Activated naive CD4-positive, alpha-beta T cell treated with Interleukin-2 at 50 U/mL for 16 hours (primary cell): Measurements from ENCODE around the gene RARS2.
A peak's percentile ranks its signal among the peaks of the same experiment; 100 is the strongest.
"Not testable (repeated sequence)": the region's sequence is repeated elsewhere in the genome, so short reads cannot be mapped to it uniquely, and the experiment has no call there.

Source experiments
- DNase-seq: peaks from one replicate; pipeline ENCODE4 v3.0.0-alpha.2; 2020

The RARS2 gene

DNA sequence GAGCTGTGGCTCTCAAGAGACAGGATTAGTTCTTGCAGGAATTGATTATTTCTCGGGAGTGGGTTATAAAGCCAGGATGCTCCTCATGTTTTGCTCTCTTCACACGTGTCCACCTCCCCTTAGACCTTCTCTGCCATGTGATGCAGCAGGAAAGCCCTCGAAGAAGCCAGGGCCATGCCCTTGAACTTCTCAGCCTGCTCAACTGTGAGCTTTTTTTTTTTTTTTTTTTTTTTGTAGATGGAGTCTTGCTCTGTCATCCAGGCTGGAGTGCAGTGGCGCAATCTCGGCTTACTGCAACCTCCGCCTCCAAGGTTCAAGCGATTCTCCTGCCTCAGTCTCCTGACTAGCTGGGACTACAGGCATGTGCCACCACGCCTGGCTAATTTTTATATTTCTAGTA lies 100.5 kb downstream of the RARS2 start:
- not testable (repeated sequence) for DNase-seq

DNA sequence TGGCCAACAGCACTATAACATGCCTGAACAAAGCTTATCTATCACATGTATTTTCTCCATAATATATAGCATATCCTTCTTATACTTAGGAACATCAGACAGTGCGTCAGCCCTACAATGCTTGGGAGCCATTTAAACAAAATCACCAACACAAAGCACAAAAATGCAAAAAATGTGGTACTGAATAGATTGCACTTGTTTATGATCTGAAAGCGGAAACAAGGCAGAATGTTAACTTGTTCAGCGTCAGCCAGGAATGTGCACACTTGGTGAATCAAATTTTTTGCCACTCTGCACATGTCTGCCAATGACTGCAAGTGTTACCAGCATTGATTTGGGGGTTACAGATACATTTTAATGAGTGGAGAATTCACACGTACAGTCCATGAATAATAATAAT lies 102.2 kb downstream of the RARS2 start:
- no peak for DNase-seq

DNA sequence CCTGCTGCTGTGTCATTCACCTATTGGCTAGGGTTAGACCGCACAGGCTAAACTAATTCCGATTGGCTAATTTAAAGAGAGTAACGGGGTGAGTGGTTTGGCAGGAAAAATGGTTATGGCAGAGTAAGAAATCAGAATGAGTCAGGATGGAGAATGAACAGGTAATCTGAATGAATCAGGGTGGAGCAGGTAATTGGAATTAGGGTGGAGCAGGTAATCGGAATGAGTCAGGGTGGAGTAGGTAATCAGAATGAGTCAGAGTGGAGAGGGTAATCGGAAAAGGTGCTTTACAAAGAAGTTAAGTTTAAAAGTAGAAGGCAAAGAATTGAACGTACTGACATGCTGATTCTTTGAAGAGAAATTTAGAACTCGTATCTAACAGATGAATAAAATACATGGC lies 105.3 kb downstream of the RARS2 start:
- no peak for DNase-seq

DNA sequence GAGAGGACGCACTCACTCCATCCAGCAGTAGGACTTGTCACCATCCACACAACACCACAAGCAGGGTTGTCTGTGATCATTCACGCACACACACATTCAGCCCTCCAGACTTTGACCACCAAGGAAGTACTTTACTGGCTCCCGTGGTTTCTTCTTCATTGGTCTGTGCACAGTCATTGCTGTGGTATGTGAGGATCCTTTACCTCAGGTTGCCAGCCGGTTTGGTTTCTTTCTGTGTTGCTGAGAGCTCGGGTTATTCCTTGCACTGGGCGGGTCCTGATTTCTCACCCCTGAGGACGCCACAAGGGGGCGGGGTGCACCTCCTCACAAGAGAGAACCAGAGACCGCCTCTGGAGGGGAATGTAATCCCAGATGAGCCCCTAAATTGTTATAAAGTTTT lies 105.9 kb downstream of the RARS2 start:
- DNase-seq: no peak

DNA sequence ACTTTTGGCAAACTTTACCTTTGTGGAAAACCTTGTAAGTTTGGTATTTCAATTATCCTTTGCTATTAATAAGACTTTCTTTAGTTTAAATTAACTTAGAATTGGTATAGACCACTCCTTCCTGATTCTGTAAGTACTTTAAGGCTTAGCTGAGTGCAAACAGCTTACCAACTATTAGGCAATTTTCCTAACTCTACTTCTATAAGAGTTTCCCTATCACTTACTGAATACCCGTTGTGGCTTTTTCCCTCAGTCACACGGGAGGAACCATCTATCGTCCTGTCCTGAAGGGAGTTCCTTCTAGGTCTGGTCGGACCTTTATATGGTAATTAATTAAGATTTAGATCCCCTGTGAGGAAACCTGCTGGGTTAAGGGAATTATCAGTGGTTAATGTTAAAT lies 107.4 kb downstream of the RARS2 start:
- no peak for DNase-seq

DNA sequence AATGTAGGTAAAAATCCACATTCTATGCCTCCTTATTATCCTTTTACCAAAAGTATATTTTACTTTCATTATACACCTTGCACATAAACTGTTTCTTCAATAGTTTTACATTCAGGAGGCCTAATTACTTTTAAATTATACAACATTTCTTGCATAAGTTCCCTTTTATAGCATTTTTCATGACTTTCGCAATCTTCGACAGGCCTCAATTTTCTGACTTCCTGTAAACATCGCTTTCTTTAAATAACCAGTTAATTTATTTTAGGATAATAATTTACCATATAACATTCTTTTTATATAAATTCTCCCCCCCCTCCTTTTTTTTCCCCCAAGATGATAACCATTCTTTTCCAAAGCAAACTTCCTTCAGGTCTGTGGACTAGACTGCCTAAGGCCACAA lies 107.9 kb downstream of the RARS2 start:
- DNase-seq: no peak

DNA sequence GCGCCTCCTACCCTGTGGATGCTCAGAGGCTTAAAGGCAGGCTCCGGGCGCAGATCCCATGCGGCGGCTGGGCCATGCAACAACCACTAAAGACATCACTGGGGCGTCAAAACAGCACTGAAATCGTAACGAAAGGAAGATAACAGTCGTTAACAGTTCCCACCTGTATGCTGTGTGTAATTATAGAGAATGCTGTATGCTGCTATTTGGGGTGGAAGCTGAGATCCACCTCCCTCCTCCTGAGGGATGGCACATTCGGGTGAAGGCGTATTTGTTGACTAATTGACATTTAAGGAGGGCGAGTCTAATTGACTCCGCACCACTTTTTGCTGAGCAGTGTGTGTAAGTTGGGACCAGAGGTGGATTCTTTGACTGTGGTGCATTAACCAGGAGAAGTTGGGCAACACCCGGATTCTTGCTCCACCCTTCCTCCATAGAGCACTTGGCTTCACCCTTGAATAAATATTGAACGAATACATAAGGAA lies 116.3 kb downstream of the RARS2 start:
- DNase-seq: no peak

DNA sequence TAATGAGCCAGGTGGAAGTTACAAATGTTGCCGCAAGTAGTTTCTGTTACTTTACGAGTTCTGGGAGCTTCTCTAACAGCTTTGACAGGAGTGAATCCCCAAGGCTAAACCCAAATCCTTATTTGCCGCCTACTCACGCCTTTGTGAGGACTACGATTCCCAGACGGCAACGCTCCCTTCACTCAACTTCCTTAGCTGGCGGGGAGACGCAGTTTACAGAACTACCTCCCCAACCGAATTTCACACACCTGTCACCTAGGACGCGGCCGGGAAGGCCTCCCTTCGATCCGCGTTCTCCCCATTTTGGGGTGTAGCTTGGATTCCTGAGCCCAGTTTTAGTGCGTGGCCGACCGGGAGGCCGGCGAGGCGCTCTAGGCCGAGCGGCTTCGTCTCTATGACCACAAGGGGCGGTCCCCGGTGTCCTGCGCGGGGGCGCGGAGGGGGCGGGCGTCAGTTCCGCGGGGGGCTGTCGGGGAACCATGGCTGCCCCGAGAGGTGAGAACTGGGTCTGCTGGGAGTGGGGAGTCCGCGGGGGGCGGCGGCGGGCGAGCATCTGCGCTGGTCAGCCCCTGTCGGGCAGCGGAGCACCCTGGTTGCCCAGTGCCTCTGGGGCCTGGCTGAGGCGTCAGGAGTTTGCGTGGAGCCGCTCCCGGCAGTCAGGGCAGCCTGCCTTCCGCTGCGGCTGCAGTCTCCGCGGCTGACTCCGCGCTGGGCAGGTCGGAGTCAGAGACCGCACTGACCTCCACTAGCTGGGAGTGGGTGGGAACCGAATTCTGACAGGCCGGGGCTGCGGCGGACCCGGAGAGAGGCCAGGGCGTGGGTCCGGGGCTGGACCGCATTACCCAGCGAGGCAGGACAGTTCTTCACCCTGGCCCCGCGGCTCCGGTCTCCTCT lies 117.0 kb downstream of the RARS2 start, which contains the start of gene SLC35A1:
SLC35A1 (plus strand) TSS at position 450 of the 894 bp plus-strand sequence; CDS start at position 480, 30 bp downstream.
- peak; percentile 88 for DNase-seq

DNA sequence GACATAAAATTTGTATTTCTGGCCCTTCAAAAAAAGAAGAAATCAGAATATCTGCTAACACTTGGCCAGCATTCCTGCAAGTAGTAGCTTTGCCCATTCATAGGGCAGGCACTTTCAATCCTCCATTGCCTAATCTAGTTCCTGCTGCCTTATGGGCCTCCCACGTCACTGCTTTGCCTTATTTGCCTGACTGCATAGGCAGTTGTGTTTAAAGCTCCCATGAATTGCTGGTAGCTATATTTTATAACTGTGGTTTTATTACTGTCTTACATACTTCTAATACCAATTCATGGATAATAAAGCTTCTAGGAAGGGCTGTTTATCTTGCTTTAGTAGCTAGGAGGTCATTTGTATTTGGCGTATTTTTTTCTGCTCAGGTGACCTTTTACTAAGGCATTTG lies 124.7 kb downstream of the RARS2 start:
- DNase-seq: no peak
